ENCODE results near the gene FAM107A. TPM values are rescaled to one million over a fixed set of nuclear protein-coding genes. Genes with fewer than 3 reads are reported as not detected.

FAM107A gene
- total RNA-seq, 2 donors from 2014 or later: not detected

DNA sequence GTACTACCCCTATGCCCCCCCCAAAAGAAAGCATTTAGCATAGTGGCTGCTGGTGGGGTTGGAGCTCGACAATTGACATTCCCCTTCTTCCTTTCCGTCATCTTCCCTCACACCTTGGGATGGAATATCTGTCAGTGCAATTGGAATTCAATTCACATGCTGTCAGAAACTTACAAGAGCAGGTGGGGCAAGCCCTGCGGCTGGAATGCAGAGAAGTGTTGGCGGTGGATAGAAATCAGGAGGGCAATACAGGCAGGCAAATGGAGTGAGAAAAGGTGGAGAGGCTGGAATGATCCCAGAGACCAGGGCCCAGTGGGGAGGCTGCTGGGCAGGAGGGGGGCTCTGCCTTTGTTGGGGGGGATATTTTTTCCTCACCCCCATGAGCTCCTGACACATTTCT lies 45.2 kb upstream of the FAM107A start:
- Mint-ChIP-seq H3K9me3 (no peaks in the 10 kb centered on the region), H3K36me3 (ENCODE audit: low read depth) (no peaks in the 10 kb centered on the region), H3K4me3 (no peak overlapping the region), H3K4me1 (peaks cover 5% of the 10 kb centered on the region), H3K27ac (no peak overlapping the region), H3K27me3 (ENCODE audit: insufficient read depth) (peaks cover 6% of the 10 kb centered on the region)
- no peak for DNase-seq
- TF ChIP-seq, protein P1, sequence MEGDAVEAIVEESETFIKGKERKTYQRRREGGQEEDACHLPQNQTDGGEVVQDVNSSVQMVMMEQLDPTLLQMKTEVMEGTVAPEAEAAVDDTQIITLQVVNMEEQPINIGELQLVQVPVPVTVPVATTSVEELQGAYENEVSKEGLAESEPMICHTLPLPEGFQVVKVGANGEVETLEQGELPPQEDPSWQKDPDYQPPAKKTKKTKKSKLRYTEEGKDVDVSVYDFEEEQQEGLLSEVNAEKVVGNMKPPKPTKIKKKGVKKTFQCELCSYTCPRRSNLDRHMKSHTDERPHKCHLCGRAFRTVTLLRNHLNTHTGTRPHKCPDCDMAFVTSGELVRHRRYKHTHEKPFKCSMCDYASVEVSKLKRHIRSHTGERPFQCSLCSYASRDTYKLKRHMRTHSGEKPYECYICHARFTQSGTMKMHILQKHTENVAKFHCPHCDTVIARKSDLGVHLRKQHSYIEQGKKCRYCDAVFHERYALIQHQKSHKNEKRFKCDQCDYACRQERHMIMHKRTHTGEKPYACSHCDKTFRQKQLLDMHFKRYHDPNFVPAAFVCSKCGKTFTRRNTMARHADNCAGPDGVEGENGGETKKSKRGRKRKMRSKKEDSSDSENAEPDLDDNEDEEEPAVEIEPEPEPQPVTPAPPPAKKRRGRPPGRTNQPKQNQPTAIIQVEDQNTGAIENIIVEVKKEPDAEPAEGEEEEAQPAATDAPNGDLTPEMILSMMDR (conservative IDR thresholded peaks at IDR 0.05): no peak
- Histone ChIP-seq H3K9ac (ENCODE audit: extremely low read depth, low read length, poor library complexity, severe bottlenecking) (no peak overlapping the region), H3K4me1 (ENCODE audit: control insufficient read depth, insufficient read depth, low read length) (peaks cover 3% of the 10 kb centered on the region), H3K27ac (ENCODE audit: low read depth, low read length) (no peak overlapping the region), H3K4me3 (ENCODE audit: low read length) (no peak overlapping the region), H3K36me3 (ENCODE audit: control insufficient read depth, insufficient read depth, low read length) (no peaks in the 10 kb centered on the region), H3K9me3 (ENCODE audit: control insufficient read depth, low read length) (no peaks in the 10 kb centered on the region), H3K27me3 (ENCODE audit: control insufficient read depth, insufficient read depth, low read length, poor library complexity, severe bottlenecking) (peaks cover 11% of the 10 kb centered on the region)
- 88 to 100% methylated on average over 1 to 4 of the region's 4 CpGs for WGBS, 2 experiments (ENCODE audit: insufficient coverage in 1 of 2, insufficient read length in 1 of 2)

DNA sequence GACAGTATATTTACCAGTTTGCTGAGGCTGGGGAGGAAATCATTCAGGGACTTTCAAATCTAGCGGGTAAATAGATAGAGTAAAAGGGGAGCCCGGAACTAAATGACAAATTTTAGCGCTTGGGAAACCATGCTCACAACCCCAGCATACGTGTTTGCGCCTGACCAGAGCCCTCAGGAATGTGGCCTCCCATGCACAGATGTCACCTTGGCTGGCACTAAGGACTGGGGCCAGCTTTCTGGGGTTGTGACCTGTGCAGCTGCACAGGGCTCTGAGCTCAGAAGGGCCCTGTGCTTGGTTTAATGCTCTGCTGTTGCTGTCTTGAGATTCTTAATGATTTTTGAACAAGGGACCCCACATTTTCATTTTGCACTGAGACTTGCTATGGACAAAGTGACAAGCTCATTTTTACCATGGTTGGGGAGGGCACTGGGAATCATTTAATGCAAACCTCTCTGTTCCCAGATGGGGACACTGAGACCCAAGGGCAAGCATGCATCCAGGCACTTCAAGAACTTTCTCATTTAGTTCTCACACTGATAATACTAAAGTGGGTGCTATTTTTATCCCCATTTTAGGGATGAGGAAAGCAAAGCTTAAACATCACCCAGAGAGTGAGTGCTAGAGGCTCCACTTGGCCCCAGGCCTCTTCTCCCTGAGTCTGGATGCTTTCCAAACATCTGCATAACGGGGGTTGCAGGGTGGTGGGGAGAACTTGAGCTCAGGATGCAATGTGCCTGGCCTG lies 44.1 kb upstream of the FAM107A start:
- Histone ChIP-seq H3K27ac (ENCODE audit: low read depth, low read length) (no peak overlapping the region), H3K9me3 (ENCODE audit: control insufficient read depth, low read length) (no peaks in the 10 kb centered on the region), H3K36me3 (ENCODE audit: control insufficient read depth, insufficient read depth, low read length) (no peaks in the 10 kb centered on the region), H3K4me1 (ENCODE audit: control insufficient read depth, insufficient read depth, low read length) (peaks cover 5% of the 10 kb centered on the region), H3K27me3 (ENCODE audit: control insufficient read depth, insufficient read depth, low read length, poor library complexity, severe bottlenecking) (peaks cover 11% of the 10 kb centered on the region), H3K4me3 (ENCODE audit: low read length) (no peak overlapping the region), H3K9ac (ENCODE audit: extremely low read depth, low read length, poor library complexity, severe bottlenecking) (no peak overlapping the region)
- peaks cover 6% of the 10 kb centered on the region for H3K27me3 Mint-ChIP-seq (ENCODE audit: insufficient read depth)
- H3K36me3 Mint-ChIP-seq (ENCODE audit: low read depth): no peaks in the 10 kb centered on the region
- 90 to 92% methylated on average over 5 to 6 of the region's 6 CpGs for WGBS, 2 experiments (ENCODE audit: insufficient coverage in 1 of 2, insufficient read length in 1 of 2)
- TF ChIP-seq, protein P1 (conservative IDR thresholded peaks at IDR 0.05): no peak
- no peaks in the 10 kb centered on the region for H3K9me3 Mint-ChIP-seq
- H3K27ac Mint-ChIP-seq: no peak overlapping the region
- H3K4me3 Mint-ChIP-seq: no peak overlapping the region
- no peak for DNase-seq
- H3K4me1 Mint-ChIP-seq: peaks cover 10% of the 10 kb centered on the region

DNA sequence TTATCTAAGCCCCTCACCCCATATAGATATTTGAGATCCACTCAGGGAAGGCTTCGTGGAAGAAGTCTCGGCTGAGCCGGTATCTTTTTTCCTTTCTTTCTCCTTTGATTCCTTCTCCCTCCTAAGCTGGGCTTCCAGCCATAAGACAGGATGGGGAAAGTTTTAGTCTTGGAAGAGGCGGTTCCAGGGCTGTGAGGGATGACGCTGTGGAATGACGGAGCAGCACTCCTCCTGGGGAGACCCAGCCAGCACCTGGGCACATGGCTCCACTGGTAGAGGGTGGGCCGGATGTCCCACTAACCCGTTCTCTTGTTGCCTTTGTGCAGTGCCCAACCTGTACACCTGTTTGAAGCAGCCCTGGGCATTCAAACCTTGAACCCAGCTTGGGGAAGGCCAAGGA lies 43.2 kb upstream of the FAM107A start:
- Mint-ChIP-seq H3K27me3 (ENCODE audit: insufficient read depth) (peaks cover 4% of the 10 kb centered on the region), H3K36me3 (ENCODE audit: low read depth) (no peaks in the 10 kb centered on the region), H3K4me1 (peaks cover 10% of the 10 kb centered on the region), H3K27ac (no peak overlapping the region), H3K4me3 (no peak overlapping the region), H3K9me3 (no peaks in the 10 kb centered on the region)
- H3K9ac ChIP-seq (ENCODE audit: extremely low read depth, low read length, poor library complexity, severe bottlenecking): no peak overlapping the region
- TF ChIP-seq, protein P1 (conservative IDR thresholded peaks at IDR 0.05): no peak
- H3K27me3 ChIP-seq (ENCODE audit: control insufficient read depth, insufficient read depth, low read length, poor library complexity, severe bottlenecking): peaks cover 11% of the 10 kb centered on the region
- no peaks in the 10 kb centered on the region for H3K9me3 ChIP-seq (ENCODE audit: control insufficient read depth, low read length)
- no peak overlapping the region for H3K4me3 ChIP-seq (ENCODE audit: low read length)
- H3K27ac ChIP-seq (ENCODE audit: low read depth, low read length): no peak overlapping the region
- H3K4me1 ChIP-seq (ENCODE audit: control insufficient read depth, insufficient read depth, low read length): peaks cover 5% of the 10 kb centered on the region
- 92 to 94% methylated on average over 3 to 8 of the region's 8 CpGs for WGBS, 2 experiments (ENCODE audit: insufficient coverage in 1 of 2, insufficient read length in 1 of 2)
- DNase-seq: no peak
- H3K36me3 ChIP-seq (ENCODE audit: control insufficient read depth, insufficient read depth, low read length): no peaks in the 10 kb centered on the region
